Right lobe of liver (tissue), 4 donors: ENCODE data around the gene NBAS.

Source experiments
- POLR2A ChIP-seq: fragments of 450-650 bp; IDR thresholded peaks from one replicate; pipeline ENCODE4 v1.6.1; 2017; ENCODE audit warnings: antibody characterized with exemption, mild to moderate bottlenecking
- TF ChIP-seq, protein P1 (sequence below), 4 donors: fragments of 200-600 bp in 3 of 4; fragments of 450-650 bp in 1 of 4; IDR thresholded peaks; one replicate each; pipeline versions ENCODE4 v1.5.1 to v1.8.0; 2016 to 2022; ENCODE audit warnings: antibody characterized with exemption in 4 of 4, mild to moderate bottlenecking in 2 of 4
- donor health status: DM: no; HTN: no; CAD: no.
- donor health status: DM: no; HTN: no; CAD: no.
- donor health status: DM: no; HTN: yes; CAD: no.

DNA sequence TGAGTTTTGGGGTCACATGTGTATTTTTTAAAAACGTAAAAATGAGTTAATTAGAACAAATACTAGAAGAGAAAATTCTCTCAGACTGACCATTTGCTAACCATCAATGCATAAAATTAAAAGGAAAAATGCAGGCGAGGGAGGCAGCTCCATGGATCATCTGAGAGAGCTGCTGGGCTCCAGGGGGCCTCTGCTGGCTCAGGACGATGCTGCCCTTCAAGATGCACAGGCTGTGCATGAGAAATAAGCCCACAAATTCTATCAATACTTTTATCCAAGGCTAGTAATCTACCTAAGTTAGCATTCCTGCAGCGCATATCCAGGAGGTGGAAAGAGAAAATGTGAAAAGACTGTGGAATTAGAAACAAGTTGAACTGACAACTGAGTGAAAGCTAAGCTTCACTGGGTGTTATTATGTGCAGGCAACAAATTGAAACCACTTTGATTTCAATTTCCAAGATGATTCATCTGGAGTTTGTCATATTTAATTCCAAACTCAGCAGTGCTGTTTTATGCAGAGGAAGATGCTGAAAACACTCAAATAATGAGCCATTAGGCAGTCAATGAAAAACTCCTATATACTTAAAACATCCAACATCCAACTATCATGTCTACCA is 261.1 kb downstream of the NBAS start:
- TF ChIP-seq, protein P1, sequence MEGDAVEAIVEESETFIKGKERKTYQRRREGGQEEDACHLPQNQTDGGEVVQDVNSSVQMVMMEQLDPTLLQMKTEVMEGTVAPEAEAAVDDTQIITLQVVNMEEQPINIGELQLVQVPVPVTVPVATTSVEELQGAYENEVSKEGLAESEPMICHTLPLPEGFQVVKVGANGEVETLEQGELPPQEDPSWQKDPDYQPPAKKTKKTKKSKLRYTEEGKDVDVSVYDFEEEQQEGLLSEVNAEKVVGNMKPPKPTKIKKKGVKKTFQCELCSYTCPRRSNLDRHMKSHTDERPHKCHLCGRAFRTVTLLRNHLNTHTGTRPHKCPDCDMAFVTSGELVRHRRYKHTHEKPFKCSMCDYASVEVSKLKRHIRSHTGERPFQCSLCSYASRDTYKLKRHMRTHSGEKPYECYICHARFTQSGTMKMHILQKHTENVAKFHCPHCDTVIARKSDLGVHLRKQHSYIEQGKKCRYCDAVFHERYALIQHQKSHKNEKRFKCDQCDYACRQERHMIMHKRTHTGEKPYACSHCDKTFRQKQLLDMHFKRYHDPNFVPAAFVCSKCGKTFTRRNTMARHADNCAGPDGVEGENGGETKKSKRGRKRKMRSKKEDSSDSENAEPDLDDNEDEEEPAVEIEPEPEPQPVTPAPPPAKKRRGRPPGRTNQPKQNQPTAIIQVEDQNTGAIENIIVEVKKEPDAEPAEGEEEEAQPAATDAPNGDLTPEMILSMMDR (IDR thresholded peaks at IDR 0.05), result no peak
- TF ChIP-seq POLR2A, result no peak
